Renal pelvis (tissue), 4 donors: Measurements from ENCODE around the gene CBX8. TPM values are rescaled to one million over a fixed set of nuclear protein-coding genes. Genes with fewer than 3 reads are reported as not detected.

Experiments
- DNase-seq: peaks from one replicate; pipeline ENCODE4 v3.0.0-alpha.2; 2013
- polyA plus RNA-seq, 3 donors: library from polyadenylated mRNA; unstranded; fragments of 120-200 nt; gene quantifications; one replicate each; pipeline ENCODE4 v1.2.1, GENCODE V29; 2013; ENCODE audit not compliant: insufficient read length in 3 of 3

Gene CBX8
- polyA plus RNA-seq, 3 donors, result 15.7 to 18.3 (median 15.7) TPM

GRCh38 chr17:79822583-79823124, 25.8 kb upstream of the CBX8 start:
- DNase-seq, result no peak

DNA sequence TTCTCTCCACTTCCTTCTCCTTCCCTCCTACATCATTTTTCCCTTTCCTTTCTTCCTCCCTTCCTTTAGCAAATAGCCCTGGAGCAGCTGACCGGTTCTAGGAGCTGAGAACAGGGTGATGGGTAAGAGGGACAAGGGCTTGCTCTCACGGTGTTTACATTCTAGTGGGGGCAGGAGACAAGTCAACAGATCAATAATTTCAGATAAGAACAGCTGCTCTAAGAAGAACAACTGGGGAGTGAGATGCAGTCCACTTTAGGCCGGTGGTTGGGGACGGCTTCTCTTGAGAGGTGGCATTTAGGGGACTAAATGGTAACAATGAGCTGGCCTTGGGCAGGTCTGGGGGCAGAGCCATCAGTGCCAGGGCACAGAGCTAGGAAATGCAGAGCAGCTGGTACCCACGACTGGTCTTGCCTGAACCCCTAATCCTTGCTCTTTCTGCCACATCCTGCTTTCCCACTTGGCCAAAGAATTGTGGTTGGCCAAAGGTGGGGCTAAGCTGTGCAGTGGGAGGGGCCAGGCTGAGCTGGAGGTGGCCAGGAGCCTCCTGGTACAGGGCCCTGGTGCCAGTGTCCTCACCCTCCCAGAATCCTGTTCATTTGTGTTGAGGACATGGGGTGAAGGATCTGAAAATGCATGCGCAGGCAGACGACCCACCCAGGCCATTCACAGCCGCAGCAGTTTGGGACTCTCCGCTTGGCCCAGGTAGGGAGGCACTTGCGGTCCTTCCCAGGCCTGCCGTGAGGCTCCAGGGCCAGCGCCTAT, 24.6 kb upstream of the CBX8 start:
- no peak for DNase-seq

GRCh38 chr17:79820959-79821330, 24.1 kb upstream of the CBX8 start:
- no peak for DNase-seq

- DNase-seq, result no peak
These were observed 22.8 kb upstream of the CBX8 start for GRCh38 chr17:79819534-79820276.

GRCh38 chr17:79819085-79819484, 22.2 kb upstream of the CBX8 start:
- DNase-seq, result no peak

GRCh38 chr17:79818026-79818758, 21.3 kb upstream of the CBX8 start:
- DNase-seq, result no peak

DNA sequence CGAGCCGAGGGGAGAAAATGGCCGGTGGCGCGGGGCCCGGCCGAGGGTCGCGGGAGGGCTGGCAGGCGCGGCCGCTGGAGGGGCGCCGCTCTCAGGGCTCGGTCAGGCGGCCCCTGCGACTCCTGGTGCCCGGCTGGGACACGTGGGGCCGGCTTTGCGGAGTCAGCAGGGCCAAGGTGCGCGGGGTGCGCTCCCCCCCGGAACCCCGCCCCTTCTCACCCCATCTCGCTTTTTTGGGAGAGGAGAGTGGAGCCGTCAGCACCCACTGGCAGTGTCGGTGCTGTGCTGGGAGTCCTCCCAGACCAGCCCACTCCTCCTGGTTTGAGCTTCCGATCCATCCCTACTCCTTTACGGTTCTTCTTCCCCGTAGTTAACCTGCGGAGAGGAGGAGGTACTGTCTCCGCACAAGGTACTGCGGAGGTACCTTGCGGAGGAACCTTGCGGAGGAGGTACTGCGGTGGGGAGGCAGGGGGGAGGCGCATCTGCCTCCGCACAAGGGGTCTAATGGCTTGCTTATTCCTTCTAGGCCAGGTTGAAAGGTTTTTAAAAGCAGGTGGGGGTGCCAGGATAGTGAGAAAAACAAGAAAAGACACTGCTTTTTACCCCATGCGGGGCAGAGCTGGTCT, 19.1 kb upstream of the CBX8 start:
- no peak for DNase-seq

- DNase-seq, result no peak
These were observed 18.3 kb upstream of the CBX8 start for GRCh38 chr17:79814974-79815835.

DNA sequence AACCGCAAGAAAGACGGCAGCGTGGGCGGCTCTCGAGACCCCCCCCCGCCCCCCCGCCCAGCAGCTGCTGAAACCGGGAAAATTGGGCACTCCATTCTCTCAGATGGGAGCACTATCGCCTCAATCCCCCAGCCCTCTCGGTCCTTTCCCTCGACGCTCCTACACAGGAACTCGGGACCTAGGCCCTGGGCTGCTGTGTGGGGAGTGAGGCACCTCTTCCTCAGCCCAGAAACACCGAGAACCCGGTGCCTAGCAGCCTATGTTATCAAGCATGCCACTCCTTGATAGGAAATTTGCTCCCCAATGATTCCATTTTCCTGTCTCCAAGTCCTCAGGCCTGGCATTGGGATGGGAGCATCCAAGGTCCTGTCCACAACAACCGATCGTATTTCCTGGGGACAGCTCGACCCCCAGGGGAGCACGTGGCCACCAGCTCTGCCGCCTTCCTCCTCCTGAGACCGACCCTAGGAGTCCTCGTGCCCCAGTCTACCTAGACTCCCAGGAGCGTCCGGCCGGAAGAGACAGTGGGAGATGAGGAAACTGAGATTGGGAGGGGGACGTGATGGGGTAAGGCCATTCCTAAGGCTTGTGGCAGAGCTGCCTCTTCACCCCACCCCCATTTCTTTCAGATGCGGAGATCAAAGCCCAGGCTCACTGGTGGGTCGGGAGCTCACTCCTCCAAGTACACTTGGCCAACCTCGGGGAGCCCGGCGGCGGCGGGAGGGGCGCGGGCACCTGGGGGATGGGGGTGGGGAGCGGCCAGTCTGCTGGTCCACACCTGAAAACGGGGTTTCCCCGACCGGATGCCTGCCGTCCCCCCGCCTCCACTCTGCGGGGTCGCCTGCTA, 17.5 kb upstream of the CBX8 start:
- no peak for DNase-seq

DNA sequence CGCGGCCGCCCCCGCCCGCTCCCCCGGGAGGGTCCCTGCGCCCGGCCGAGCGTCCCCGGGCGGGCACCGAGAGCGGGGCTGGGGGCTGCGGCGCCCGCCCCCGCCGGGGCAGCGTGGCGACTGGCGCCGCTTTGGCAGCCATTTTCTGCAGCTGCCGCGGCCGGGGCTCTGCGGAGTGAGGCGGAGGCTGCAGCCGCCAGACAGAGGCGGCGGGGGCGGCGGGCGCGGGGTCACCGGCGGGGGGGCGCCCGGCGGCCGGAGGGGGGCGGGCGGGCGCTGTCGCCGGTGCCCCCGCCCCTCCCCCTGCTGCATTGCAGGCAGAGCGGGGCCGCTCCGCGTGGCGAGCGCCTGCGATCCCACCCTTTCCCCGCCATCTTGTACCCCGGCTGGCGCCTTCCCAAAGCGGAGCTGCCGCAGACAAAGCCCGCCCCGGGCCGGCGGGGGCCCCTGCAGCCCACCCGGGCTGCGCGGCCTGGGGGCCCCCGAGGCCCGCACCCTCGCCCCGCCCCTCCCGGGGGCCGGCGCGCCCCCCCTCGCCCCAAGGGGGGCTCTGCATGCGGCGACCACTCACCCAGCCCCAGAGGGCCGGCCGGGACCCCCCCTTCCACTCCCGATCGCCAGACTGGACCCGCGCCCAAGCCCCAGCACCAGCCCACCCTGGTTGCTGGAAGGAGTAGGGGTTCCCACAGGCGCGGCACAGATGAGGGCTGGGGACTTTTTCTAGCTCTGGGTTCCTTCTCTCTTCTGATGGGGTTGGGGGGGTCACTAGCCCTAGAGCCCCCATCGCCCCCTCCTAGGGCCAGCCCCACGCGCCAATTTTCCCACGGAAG, 16.6 kb upstream of the CBX8 start:
- no peak for DNase-seq

GRCh38 chr17:79812353-79813258, 15.7 kb upstream of the CBX8 start:
- DNase-seq, result no peak

- no peak for DNase-seq
These were observed 15.0 kb upstream of the CBX8 start for GRCh38 chr17:79811868-79812352.

DNA sequence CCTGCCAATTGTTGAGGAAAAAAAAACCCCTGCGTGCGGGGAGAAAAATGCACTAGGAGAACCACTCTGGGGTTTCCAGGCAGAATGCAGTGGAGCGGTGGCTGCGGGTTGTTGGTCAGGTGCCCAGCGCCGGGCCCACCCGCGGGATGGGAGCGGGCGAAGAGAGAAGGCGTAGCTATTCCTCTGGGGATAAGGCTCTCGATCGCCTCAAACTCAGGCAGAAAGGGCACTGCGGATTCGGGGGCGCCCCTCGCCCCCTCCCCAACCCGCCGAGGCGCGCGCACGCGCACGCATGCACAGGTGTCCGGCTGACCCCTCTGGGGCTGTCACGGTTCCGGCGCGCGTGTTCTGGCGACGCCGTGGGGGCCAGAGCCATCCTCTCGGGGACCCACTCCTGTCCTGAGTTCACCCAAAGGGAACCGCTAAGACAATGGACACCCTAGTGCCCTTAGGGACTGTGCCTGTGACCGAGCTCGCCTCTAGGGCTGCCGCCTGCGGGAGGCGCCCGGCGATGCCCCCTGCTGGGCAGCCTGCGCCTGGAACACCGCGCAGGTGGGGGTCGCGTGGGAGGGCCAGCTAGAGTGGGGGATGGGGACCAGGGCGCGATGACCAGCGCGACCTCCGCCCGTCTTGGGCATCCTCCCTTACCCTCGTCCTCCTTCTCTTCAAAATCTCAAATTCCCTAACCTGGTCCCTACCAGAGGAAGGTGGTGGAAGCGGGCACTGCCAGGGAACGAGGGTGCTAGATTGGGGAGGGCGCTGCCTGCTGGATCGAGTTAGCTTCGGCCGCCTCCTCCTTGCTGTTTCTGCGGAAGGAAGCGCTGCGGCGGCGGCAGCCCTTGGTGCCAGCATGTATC, 14.4 kb upstream of the CBX8 start:
- no peak for DNase-seq

DNA sequence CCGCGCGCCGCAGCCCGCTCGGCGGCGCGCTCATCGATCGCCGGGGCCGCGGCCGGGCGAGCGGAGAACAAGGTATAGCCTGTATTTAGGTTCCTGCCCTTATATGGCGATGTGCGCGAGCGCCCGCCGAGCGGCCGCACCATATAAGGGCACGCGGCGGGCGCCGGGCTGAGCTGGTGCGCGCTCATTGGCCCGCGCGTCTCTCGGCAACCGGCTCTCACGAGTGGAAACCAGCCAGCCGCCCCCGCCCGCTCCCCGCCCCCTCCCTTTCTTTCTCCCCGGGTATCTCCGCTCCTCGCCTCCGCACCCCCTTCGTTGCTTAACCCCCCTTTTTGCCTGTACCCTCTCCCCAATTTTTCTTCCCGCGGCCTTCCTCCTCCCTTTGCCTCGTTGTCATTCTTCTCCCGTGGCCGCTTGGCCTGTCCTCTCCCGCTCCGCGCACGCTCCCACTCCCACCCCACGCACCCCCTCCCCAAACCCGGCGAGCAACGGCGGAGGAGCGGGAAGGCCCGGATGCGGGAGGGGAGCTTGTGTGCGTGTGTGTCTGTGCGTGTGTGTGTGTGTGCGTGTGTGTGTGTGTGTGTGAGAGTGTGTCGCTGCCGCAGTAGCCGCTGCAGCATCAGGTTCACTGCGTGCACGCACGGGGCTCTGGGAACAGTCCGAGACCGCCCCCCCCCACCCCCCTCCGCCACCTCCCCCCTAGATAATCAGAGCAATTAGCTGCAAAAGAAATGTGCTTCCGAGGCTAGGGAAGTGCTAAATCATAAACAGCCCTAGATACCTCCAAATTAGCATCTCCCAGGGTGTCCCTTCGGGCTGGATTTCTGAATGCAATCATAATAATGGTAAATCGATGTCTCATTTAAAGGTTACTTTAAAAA, 13.5 kb upstream of the CBX8 start:
- no peak for DNase-seq

DNA sequence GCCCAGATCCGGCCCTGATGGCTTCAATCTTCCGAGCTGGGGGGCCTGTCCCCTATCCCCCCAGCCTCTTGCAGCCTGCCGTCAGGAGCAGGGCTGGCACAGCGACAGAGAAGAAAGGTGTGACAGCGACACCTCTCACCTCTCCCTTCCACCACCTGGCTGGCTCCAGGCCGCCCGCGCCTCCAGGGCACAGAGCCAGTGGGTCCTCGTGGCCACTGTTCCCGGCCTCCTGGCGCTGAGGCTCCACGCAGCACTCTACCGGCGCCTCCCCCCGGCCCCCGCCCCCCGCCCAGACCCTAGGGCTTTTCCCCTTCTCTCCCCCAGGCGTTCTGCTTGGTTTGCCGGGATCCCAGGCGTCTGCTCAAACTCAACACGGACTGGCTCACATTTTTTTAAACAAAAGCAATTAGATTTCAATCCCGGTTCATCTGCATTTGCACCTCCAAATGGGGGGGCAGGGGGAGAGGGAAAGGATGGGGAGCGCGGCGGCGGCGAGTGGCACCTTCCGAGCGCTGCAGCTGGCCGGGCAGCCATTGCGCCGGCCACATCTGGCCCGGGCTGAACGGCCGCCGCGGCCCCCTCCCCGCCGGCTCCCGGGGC, 12.8 kb upstream of the CBX8 start:
- DNase-seq, result no peak
